GM19239 (cell line): ENCODE data around the gene ESPL1.
A peak's percentile ranks its signal among the peaks of the same experiment; 100 is the strongest.

Experiments
- DNase-seq: peaks from one replicate; pipeline ENCODE4 v3.0.0; 2011; ENCODE audit warnings: low spot score; ENCODE audit not compliant: insufficient read length
- FAIRE-seq: peaks from 2 replicates; lab custom pipeline; 2011; peaks lifted over from hg19 to GRCh38; lab: Jason Lieb, UNC

Gene ESPL1

DNA sequence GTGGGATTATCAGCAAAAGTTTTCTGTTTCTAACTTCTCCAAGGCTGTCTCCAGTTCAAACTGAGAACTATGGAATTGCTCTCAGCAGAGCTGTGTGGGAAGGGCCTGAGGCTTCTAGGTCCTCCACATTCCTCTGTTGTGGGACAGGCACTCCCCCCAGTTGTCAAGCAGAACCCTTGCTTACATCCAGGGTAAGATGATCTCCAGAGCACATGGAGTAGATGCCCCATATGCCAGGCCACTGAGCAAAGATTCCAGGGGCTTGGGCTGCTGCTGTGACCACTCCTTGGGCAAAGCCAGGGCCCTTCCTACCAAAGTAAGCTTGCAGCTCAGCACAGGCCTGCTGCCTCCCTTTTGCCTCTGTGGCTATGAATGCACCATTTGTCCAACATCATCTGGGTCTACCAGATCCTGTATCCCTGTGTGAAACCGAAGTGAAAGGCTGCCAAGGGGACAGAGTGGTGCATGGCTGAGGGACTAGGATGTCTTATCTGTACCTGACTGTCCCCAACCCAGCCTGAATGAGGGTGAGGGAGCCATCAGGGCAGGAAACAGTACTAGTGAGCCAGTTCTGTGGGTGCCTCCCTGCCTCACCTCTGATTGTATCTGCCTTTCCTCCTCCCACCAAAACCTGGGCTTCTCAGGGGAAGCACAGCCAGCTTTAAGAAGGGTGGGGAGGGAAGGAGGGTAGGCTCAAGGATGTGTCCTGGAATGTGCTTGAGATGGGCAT lies 13.1 kb upstream of the ESPL1 start:
- no peak for DNase-seq

DNA sequence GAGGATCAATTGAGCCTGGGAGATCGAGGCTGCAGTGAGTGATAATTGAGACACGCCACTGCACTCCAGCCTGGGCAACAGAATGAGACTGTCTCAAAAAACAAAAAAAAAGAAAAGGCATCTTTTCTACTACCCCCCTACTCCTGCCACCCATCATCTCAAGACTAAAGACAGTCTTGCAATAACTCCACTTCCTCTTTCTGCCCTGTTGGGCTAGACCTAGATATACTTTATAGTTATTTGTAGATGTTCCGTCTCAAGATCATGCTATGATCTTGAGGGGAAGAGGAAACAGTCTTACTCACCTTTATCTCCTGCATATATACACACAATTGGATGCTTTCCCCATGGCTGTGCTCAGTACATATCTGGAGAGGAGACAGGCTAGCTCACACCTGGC lies 12.1 kb upstream of the ESPL1 start:
- FAIRE-seq (no peak), DNase-seq (no peak)

More for the DNA sequence above, 13.1 kb upstream of the ESPL1 start:
- no peak for FAIRE-seq

DNA sequence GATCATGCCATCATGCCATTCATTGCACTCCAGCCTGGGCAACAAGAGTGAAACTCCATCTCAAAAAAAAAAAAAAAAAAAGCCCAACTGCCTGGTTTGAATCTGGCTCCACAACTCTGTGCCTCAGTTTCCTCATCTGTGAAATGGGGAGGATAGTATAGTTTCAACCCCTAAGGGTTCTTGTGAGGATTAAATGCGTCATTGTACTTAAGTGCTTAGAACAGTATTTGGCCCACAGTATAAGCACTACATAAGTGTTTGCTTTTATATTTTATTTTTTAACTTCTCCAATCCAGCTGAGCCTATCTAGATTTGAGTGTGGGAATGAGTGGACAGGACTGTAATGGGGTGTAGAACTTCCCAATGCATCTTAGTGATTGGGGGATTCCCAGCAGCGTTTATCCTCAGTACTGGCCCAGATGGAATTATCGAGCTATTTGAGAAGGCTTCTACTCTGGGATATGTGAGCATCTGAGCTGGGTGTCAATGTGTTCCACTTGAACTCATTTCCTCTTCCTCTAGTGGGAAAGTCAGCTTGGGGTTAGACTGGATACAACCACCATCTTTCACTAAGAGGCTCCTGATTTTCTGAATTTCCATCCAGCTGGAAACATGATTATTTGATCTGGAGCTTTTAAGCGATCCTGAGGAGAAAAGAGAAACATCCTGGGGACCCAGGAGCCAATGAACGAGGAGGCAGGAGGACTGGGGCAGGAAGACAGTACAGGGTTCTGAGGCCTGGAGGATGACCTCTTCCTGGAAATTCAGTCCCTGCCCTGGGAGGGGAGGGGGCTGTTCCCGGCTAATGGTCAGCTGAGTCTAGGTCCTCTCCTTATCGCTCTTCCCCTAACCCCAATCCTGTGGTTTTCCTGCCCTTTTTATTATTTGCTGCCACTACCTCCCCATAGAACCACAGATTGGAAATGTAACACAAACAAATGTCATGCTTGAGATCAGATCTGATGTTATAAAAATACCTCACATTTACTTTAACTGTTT lies 9.3 kb upstream of the ESPL1 start:
- FAIRE-seq (no peak), DNase-seq (no peak)

DNA sequence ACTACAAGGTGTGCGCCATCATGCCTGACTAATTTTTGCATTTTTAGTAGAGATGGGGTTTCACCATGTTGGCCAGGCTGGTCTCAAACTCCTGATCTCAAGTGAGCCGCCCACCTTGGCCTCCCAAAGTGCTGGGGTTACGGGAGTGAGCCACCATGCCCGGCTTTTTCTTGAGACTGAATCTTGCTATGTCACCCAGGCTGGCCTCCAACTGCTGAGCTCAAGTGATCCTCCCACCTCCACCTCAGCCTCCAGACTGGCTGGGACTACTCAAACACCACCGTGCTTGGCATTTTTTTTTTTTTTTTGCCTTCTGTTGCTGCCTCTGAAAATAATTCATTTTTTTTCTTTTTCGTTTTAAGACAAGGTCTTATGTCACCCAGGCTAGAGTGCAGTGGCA lies 8.2 kb upstream of the ESPL1 start:
- FAIRE-seq = no peak

DNA sequence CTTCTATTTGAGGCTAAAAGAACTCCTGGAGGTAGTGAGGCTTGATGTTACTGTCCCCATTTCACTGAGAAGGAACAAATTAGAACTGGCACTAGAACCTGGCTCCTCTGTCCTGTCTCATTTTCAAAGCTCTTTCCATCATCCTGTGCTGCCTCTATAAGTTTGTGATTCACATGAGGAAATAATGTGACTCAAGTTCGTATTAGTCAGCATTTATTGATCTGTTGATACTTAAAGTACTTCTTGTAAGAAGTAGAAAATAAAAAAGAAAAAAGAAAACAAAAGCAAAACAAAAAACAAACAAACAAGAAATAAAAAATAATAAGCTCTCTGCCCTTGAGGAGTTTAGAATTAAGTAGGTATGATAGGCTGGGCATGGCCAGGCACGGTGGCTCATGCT lies 2.3 kb upstream of the ESPL1 start:
- FAIRE-seq = no peak
- no peak for DNase-seq

More for the DNA sequence above, 8.2 kb upstream of the ESPL1 start:
- DNase-seq = no peak

DNA sequence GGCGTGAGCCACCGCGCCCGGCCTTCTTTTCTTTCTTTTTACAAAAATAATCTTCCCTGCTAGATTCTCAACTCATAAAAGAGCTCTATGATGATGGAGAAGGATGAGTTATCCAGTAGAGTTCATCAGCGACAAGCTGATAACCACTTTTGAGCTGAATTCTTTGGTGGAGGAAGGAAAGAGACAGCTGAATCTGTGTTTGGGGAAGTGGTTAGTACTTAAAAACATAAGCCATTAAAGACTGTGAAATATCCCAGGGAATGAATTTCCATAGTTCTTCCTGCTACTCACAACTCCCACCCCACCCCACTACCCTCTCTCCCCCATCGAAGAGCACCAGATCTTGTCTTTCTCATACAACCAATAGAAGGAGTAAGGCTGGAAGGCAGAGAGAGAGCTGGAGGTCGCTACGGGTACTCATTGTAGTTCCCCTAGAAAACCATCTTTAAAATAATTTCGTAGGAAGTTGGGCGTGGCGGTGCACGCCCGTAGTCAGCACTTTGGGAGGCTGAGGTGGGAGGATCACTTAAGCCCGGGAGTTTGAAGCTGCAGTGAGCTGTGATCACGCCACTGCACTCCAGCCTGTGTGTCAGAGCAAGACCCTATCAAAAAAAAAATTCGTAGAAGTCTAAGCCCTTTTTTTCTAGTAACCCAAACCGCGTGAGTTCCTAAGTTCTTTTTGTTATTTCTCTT lies 647 bp upstream of the ESPL1 start:
- FAIRE-seq = peak; percentile 42
- DNase-seq = no peak

DNA sequence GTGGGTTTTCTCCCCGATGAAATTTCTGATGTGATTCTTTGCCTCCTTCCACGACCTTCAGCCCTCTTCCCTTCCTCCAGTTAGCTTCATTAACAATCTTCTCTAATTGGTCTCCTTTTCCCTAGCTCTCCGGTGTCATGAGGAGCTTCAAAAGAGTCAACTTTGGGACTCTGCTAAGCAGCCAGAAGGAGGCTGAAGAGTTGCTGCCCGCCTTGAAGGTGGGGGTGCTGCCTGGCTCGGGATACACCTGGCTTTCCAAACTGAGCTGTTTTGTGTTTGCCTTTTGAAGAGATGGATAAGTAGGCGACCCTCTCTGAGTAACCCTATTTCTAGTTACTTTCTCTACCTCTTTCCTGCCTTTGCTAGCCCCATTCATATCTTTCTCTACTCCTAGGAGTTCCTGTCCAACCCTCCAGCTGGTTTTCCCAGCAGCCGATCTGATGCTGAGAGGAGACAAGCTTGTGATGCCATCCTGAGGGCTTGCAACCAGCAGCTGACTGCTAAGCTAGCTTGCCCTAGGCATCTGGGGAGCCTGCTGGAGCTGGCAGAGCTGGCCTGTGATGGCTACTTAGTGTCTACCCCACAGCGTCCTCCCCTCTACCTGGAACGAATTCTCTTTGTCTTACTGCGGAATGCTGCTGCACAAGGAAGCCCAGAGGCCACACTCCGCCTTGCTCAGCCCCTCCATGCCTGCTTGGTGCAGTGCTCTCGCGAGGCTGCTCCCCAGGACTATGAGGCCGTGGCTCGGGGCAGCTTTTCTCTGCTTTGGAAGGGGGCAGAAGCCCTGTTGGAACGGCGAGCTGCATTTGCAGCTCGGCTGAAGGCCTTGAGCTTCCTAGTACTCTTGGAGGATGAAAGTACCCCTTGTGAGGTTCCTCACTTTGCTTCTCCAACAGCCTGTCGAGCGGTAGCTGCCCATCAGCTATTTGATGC lies 797 bp downstream of the ESPL1 start:
- FAIRE-seq = no peak

DNA sequence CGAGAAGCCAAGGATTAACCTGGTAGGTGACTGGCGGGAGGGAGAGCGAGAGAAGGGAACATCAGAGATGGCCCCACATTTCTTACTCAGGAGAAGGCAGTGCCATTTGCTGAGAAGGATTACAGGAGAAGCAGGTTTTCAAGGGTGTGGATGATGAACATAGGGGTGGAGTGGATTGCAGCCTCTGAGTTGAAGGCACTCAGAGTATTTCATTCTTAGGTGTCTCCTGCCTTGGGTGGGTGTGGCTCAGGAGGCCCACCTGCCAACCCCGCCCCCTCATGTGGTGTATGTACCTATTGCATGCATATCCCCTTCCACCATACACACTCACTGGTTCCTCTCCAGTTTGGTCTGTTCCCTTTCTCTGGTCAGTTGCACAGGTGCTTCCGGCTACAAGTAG lies 6.3 kb downstream of the ESPL1 start:
- DNase-seq = no peak

More for the DNA sequence above, 797 bp downstream of the ESPL1 start:
- DNase-seq = no peak

DNA sequence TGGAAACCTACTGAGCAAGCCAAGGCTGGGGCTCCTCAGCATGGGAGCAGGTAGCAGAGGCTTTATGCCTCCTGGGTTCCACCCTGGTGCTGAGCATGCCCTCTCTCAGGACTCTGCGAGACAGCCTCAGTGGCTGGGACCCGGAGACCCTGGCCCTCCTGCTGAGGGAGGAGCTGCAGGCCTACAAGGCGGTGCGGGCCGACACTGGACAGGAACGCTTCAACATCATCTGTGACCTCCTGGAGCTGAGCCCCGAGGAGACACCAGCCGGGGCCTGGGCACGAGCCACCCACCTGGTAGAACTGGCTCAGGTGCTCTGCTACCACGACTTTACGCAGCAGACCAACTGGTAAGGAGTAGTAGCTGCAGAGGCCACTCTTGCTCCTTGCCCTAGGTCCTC lies 8.4 kb downstream of the ESPL1 start:
- no peak for FAIRE-seq
- DNase-seq = no peak

More for the DNA sequence above, 6.3 kb downstream of the ESPL1 start:
- no peak for FAIRE-seq

DNA sequence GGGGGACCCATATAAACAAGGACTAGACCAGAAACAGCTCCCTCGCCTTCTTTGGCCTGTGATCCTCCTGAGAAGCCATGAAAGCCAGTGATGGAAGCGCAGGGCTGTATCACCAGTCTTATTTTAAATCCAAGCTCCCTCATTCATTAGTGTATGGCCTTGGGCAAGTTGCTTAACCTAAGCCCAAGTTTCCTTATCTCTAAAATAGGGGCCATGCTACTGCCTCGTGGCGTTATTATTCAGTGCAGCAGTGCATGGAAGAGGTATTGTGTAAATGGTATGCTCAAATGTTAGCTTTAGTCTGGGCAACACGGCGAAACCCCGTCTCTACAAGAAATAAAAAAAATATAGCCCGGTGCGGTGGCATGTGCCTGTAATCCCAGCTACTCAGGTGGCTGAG lies 9.9 kb downstream of the ESPL1 start:
- FAIRE-seq (no peak), DNase-seq (no peak)

DNA sequence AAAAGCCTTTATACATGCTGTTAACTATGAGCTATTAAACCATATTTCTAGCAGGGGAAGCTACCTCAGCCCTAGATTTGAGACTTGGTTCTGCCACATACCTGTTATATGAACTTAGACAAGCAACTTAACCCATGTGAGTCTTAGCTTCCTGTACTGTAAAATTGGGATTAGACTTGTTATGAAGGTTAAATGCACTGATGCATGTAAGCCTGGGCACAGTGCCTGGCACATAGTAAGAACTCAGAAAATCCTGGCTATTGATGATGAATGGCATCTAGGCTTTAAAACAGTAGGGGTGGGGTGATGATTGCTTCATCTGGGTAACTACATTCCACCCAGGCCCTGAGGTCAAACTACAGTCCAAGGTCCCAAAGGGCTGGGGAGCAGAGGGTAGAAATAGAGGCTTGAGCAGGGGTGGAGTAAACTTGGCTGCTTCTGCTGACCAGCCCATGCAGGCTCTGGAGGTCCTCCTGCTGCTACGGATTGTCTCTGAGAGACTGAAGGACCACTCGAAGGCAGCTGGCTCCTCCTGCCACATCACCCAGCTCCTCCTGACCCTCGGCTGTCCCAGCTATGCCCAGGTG lies 11.3 kb downstream of the ESPL1 start:
- FAIRE-seq (no peak), DNase-seq (no peak)

DNA sequence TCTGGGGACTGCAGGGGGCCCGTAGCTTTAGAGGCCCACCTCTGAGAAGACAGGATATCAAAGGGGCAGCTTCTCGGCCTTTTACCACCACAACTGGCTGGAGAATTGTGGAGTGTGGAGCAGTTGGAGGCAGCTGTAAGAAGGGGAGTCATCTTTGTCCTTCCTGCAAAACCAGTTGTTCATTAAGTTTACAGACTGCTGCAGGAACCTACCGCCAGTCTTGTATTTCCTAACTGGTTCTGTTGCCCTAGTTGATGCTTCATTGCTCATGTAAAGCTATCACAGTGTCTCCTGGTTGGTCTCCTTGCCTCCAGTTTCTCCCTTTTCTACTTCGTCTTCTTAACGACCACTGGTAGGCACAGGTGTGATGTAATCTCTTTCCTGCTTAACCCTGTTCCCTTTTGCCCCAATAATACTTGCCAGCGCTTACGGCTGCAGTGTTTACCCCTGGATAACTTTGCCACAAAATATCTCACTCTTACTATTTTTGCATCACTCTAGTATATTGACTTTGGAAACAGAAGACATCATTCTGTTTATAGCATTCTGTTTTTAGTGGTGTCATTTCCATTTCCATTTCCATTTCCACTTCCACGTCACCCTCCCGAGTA lies 11.9 kb downstream of the ESPL1 start:
- peak; percentile 4 for FAIRE-seq
- DNase-seq = no peak

DNA sequence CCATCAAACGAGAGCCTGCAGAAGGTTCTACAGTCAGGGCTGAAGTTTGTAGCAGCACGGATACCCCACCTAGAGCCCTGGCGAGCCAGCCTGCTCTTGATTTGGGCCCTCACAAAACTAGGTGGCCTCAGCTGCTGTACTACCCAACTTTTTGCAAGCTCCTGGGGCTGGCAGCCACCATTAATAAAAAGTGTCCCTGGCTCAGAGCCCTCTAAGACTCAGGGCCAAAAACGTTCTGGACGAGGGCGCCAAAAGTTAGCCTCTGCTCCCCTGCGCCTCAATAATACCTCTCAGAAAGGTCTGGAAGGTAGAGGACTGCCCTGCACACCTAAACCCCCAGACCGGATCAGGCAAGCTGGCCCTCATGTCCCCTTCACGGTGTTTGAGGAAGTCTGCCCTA lies 18.3 kb downstream of the ESPL1 start:
- DNase-seq (no peak), FAIRE-seq (no peak)

DNA sequence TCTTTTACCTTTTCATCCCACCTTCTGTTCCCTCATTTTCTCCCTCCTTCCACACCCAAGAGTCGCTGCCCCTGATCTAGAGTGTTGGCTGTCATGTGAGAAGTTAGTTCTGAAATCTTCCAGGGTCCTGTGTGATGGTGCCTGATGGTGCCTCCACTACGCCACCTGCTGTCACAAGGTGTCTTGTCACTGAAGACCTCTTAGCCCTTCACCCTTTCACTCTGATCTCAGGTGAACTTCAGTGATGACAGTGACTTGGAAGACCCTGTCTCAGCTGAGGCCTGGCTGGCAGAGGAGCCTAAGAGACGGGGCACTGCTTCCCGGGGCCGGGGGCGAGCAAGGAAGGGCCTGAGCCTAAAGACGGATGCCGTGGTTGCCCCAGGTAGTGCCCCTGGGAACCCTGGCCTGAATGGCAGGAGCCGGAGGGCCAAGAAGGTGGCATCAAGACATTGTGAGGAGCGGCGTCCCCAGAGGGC lies 19.7 kb downstream of the ESPL1 start:
- peak; percentile 83 for FAIRE-seq
- peak; percentile 60 for DNase-seq

DNA sequence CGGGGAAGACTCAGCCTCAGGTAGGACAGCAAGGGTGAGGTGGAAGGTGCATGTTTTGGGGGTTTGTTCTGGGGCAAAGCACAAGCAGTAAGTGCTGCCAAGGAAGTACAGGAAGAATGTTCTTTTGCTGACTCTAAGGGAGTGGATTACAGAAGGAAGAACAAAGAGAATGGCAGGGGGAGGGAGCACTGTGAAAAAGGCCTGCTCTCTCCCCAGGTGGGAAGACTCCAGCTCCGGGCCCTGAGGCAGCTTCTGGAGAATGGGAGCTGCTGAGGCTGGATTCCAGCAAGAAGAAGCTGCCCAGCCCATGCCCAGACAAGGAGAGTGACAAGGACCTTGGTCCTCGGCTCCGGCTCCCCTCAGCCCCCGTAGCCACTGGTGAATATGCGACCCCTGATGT lies 20.2 kb downstream of the ESPL1 start:
- FAIRE-seq (no peak), DNase-seq (no peak)

DNA sequence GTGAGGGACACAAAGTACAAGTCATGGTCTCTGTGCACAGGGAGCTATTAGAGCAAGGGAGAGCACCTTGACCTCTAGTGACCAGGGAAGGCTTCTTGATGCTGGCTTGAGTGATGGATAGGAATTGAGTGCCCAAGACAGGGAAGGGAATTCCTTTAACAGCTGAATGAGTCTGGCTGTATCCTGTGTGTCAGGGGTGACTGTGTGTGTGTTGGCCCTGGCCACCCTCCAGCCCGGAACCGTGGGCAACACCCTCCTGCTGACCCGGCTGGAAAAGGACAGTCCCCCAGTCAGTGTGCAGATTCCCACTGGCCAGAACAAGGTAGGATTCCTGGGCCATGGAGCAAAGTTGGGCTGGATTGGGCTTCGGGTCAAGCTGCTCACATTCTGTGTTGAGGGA lies 21.8 kb downstream of the ESPL1 start:
- FAIRE-seq = no peak
- DNase-seq = no peak

DNA sequence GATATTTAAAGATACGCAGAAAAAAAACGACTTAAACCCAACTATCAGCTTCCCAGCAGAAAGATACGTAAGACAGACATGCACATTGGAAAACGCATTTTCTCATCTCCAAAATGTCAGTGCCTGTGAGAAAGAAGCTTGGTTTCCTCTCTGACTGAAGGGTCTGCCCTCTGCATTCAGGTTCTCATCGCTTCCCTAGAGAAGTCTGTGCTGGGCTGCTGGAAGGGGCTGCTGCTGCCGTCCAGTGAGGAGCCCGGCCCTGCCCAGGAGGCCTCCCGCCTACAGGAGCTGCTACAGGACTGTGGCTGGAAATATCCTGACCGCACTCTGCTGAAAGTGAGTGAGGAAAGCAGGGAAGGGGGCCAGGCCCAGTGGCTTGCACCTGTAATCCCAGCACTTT lies 22.6 kb downstream of the ESPL1 start:
- FAIRE-seq (no peak), DNase-seq (no peak)

DNA sequence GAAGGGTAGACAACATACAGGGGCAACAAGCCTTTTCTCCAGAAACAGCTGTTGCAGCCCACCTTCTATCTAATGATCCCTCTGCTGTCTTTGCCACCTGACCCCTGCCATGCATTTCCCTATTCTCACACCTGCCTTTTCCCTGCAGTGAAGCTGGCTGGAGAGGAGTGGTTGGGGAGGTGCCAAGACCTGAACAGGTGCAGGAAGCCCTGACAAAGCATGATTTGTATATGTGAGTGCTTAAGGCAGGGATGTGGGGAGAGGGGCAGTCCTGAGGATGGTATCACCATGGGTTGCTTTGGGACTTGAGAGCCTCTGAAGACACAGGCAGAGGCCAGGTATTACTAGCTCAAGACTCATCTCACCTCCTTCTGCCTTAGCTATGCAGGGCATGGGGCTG lies 24.3 kb downstream of the ESPL1 start:
- DNase-seq = no peak
- no peak for FAIRE-seq
